B cell (primary cell): Measurements from ENCODE around the gene B9D1.

ENCODE experiments used
- CTCF ChIP-seq: fragments of 200-600 bp; IDR thresholded peaks from one replicate; pipeline ENCODE4 v1.8.0; 2022; ENCODE audit warnings: antibody characterized with exemption, mild to moderate bottlenecking
- EZH2 ChIP-seq: IDR thresholded peaks from 2 replicates; pipeline ENCODE4 v1.6.1; 2012; ENCODE audit warnings: borderline replicate concordance, low read depth, mild to moderate bottlenecking, moderate library complexity, low read length; ENCODE audit not compliant: insufficient read depth, poor library complexity, severe bottlenecking

- TF ChIP-seq CTCF (no peak), EZH2 (no peak)
Measured at GRCh38 chr17:19359151-19359550, 3.4 kb downstream of the B9D1 start.
